Upper lobe of left lung (tissue), 6 donors: ENCODE results near the gene KCNJ9. TPM values are rescaled to one million over a fixed set of nuclear protein-coding genes. Genes with fewer than 3 reads are reported as not detected.

ENCODE experiments used
- ATAC-seq, 2 donors: fragments of 200-7000 bp; cut with Tn5 transposase; one replicate each; pipeline ENCODE4 v1.9.1; 2022; ENCODE audit warnings: mild to moderate bottlenecking in 2 of 2, moderate library complexity in 2 of 2; ENCODE audit not compliant: low FRiP score in 2 of 2
- DNase-seq, 2 donors: peaks; one replicate each; pipeline ENCODE4 v3.0.0-alpha.2; 2019 to 2020
- H3K27ac ChIP-seq, 4 donors: fragments of 200-600 bp; sonication (generic); one replicate each; pipeline ENCODE4 v1.5.1; 2016 to 2019
- H3K27me3 ChIP-seq, 4 donors: fragments of 200-600 bp; sonication (generic); one replicate each; pipeline ENCODE4 v1.5.1; 2017 to 2019
- H3K36me3 ChIP-seq, 4 donors: fragments of 200-600 bp; sonication (generic); one replicate each; pipeline ENCODE4 v1.5.1; 2016 to 2019
- H3K4me1 ChIP-seq, 4 donors: fragments of 200-600 bp; sonication (generic); one replicate each; pipeline ENCODE4 v1.5.1; 2018 to 2019
- H3K4me3 ChIP-seq, 4 donors: fragments of 200-600 bp; sonication (generic); one replicate each; pipeline ENCODE4 v1.5.1; 2017 to 2019; ENCODE audit warnings: mild to moderate bottlenecking in 2 of 4, moderate library complexity in 1 of 4
- H3K9me3 ChIP-seq, 4 donors: fragments of 200-600 bp; sonication (generic); one replicate each; pipeline ENCODE4 v1.5.1; 2018 to 2019
- CTCF ChIP-seq, 6 experiments: fragments of 450-650 bp in 4 of 6; fragments of 200-600 bp in 2 of 6; sonication (generic) in 2 of 6; IDR thresholded peaks; one replicate each; pipeline ENCODE4 v1.5.1; 2016 to 2019; ENCODE audit warnings: antibody characterized with exemption in 6 of 6
- EP300 ChIP-seq, 4 donors: sonication (generic); formaldehyde crosslinking; IDR thresholded peaks; one replicate each; pipeline ENCODE4 v1.5.1; 2017; ENCODE audit warnings: antibody characterized with exemption in 4 of 4, control low read depth in 2 of 4
- POLR2A ChIP-seq, 4 donors: fragments of 450-650 bp; IDR thresholded peaks; one replicate each; pipeline ENCODE4 v1.5.1; 2016 to 2017; ENCODE audit warnings: antibody characterized with exemption in 4 of 4, mild to moderate bottlenecking in 2 of 4
- POLR2AphosphoS5 ChIP-seq, 2 donors: sonication (generic); formaldehyde crosslinking; IDR thresholded peaks; one replicate each; pipeline ENCODE4 v1.5.1; 2017; ENCODE audit warnings: antibody characterized with exemption in 2 of 2
- WGBS, 2 donors: methylation state at CpG; one replicate each; pipeline ENCODE4 v1.1.5; 2017 to 2018; 5-methylcytosine and 5-hydroxymethylcytosine counted together
- total RNA-seq, 6 donors: library from RNA; depleted of rRNA in 4 of 6; stranded (reverse); fragments of >200 nt in 4 of 6; gene quantifications; one replicate each; pipeline versions ENCODE4 v1.1.0 to v1.2.1, GENCODE V29; 2016 to 2021
- donor health status: DM: no; HTN: no; CAD: no; lungs with moderate emphysema.
- donor health status: DM: no; HTN: yes; CAD: no; lungs with severe emphysema.

Gene KCNJ9
- total RNA-seq, 6 donors from 2014 or later = not detected

DNA sequence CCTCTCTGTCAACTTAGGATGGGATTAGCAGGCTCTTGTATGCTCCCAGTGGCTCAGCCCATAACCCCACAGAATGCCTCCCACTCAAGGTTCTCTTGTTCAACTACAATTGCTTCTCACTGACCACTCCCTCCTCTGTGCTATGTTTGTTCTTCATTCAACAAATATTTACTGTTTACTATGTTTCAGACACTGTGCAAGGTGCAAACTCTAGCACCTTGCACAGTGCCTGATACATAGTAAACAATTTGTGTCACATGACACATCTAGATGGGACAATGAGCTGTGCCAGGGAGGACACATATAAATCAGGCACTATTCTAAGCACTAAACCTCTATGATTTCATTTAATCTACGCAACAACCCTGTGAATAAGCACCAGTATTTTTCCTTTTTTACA, 49.6 kb downstream of the KCNJ9 start:
- Histone ChIP-seq H3K9me3 (no peaks in the 10 kb centered on the region), H3K4me1 (peaks cover 0 to 3% (median 0%) of the 10 kb centered on the region in 4 donors), H3K4me3 (no peak overlapping the region), H3K27ac (no peak overlapping the region), H3K36me3 (no peaks in the 10 kb centered on the region), H3K27me3 (no peaks in the 10 kb centered on the region)
- no peak for DNase-seq
- no peak for ATAC-seq
- TF ChIP-seq CTCF (IDR thresholded peaks at IDR 0.05) = no peak
- no peak for TF ChIP-seq EP300 (IDR thresholded peaks at IDR 0.05)
- no peak for TF ChIP-seq POLR2AphosphoS5 (IDR thresholded peaks at IDR 0.05)
- TF ChIP-seq POLR2A (IDR thresholded peaks at IDR 0.05) = no peak
- WGBS, 2 donors = 81 to 94% methylated on average over 1 of the region's 1 CpG

DNA sequence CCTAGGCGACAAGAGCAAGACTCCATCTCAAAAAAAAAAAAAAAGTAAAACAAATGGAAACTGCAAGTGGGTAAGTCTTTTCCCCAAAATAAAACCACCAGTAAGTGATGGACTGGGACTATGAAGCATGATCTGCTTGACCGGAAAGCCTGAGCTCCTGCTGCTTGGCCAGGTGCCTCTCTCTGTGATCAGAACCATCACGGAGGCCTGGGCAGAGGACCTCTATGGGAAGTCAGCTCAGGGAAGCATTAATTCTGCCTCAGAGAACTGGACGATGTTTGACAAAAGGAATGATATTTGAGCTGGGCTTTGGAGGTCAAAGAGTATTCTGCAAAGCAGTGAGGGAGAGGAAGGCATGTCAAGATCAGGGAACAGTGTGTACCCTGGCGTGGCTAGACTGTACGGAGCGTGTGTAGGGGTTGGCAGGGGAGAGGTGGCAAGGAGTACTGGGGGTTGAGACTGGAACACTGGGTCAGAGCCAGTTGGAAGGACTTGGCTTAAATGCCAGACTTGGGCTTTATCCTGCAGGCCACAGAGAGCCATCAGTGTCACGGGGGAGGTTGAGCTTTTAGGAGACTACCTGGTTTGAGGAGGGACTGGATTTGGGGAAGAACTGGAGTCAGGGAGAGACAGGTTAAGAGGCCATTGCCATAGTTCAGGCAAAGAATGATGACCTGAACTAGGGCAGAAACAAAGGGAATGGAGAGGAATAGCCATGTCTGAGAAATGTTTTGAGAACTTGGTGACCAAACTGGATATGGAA, 50.6 kb downstream of the KCNJ9 start:
- H3K4me3 ChIP-seq = no peak overlapping the region
- no peaks in the 10 kb centered on the region for H3K36me3 ChIP-seq
- no peak overlapping the region for H3K27ac ChIP-seq
- H3K4me1 ChIP-seq = peaks cover 0 to 3% (median 0%) of the 10 kb centered on the region in 4 donors
- no peaks in the 10 kb centered on the region for H3K9me3 ChIP-seq
- no peaks in the 10 kb centered on the region for H3K27me3 ChIP-seq
- TF ChIP-seq POLR2A (IDR thresholded peaks at IDR 0.05) (no peak), POLR2AphosphoS5 (IDR thresholded peaks at IDR 0.05) (peak; percentile 12 to 48), EP300 (IDR thresholded peaks at IDR 0.05) (peak in 2 of 4 donors; percentile 53 to 59), CTCF (IDR thresholded peaks at IDR 0.05) (no peak)
- WGBS, 2 donors = 74 to 77% methylated on average over 8 of the region's 8 CpGs
- no peak for ATAC-seq
- no peak for DNase-seq

- TF ChIP-seq POLR2A (IDR thresholded peaks at IDR 0.05) (no peak), EP300 (IDR thresholded peaks at IDR 0.05) (no peak), POLR2AphosphoS5 (IDR thresholded peaks at IDR 0.05) (no peak), CTCF (IDR thresholded peaks at IDR 0.05) (no peak)
Measured at GRCh38 chr1:160133990-160134770, 52.8 kb downstream of the KCNJ9 start.

GRCh38 chr1:160134791-160135572, 53.6 kb downstream of the KCNJ9 start:
- WGBS, 2 donors = 86 to 90% methylated on average over 19 to 20 of the region's 20 CpGs
- DNase-seq (no peak), ATAC-seq (no peak)
- H3K9me3 ChIP-seq = no peaks in the 10 kb centered on the region
- no peaks in the 10 kb centered on the region for H3K36me3 ChIP-seq
- H3K27me3 ChIP-seq = no peaks in the 10 kb centered on the region
- TF ChIP-seq CTCF (IDR thresholded peaks at IDR 0.05) (no peak), POLR2A (IDR thresholded peaks at IDR 0.05) (no peak), POLR2AphosphoS5 (IDR thresholded peaks at IDR 0.05) (no peak), EP300 (IDR thresholded peaks at IDR 0.05) (no peak)
- H3K27ac ChIP-seq = no peak overlapping the region
- no peak overlapping the region for H3K4me3 ChIP-seq
- peaks cover 0 to 3% (median 0%) of the 10 kb centered on the region in 4 donors for H3K4me1 ChIP-seq

More at GRCh38 chr1:160133990-160134770, 52.8 kb downstream of the KCNJ9 start:
- DNase-seq = no peak
- no peak overlapping the region for H3K27ac ChIP-seq
- ATAC-seq = no peak
- no peaks in the 10 kb centered on the region for H3K9me3 ChIP-seq
- H3K27me3 ChIP-seq = no peaks in the 10 kb centered on the region
- WGBS, 2 donors = 84 to 88% methylated on average over 9 of the region's 9 CpGs
- H3K36me3 ChIP-seq = no peaks in the 10 kb centered on the region
- no peak overlapping the region for H3K4me3 ChIP-seq
- H3K4me1 ChIP-seq = peaks cover 0 to 3% (median 0%) of the 10 kb centered on the region in 4 donors
